GM23338 (cell line): ENCODE results near the gene GALNT14.

Experiments
- CREB1 ChIP-seq: fragments of 250-450 bp; sonication (Bioruptor Pico); IDR thresholded peaks from 2 replicates; pipeline ENCODE4 v1.5.0; 2020; ENCODE audit warnings: low read depth, mild to moderate bottlenecking, moderate library complexity
- EZH2 ChIP-seq: fragments of 200-600 bp; sonication (generic); IDR thresholded peaks from one replicate; pipeline ENCODE4 v1.8.0; 2017; ENCODE audit warnings: antibody characterized with exemption, mild to moderate bottlenecking, low read depth; ENCODE audit not compliant: unreplicated experiment
- EZH2phosphoT487 ChIP-seq: fragments of 200-600 bp; sonication (generic); IDR thresholded peaks from one replicate; pipeline ENCODE4 v1.8.1; 2018; ENCODE audit warnings: antibody characterized with exemption; ENCODE audit not compliant: unreplicated experiment
- JUNB ChIP-seq: IDR thresholded peaks from one replicate; pipeline ENCODE4 v1.6.1; 2016; ENCODE audit warnings: antibody characterized with exemption; ENCODE audit not compliant: unreplicated experiment
- POLR2AphosphoS5 ChIP-seq: IDR thresholded peaks from 2 replicates; pipeline ENCODE4 v1.6.1; 2016; ENCODE audit warnings: antibody characterized with exemption, low read depth
- STAT1 ChIP-seq: IDR thresholded peaks from one replicate; pipeline ENCODE4 v1.6.1; 2016; ENCODE audit warnings: antibody characterized with exemption; ENCODE audit not compliant: unreplicated experiment
- ZNF114 ChIP-seq: fragments of 250-450 bp; sonication (Bioruptor Pico); IDR thresholded peaks from 2 replicates; pipeline ENCODE4 v1.5.0; 2020; ENCODE audit warnings: mild to moderate bottlenecking, moderate library complexity
- ZNF331 ChIP-seq: fragments of 250-450 bp; sonication (Bioruptor Pico); IDR thresholded peaks from 2 replicates; pipeline ENCODE4 v1.5.0; 2020; ENCODE audit warnings: low read depth, mild to moderate bottlenecking, moderate library complexity
- TF ChIP-seq, protein P1 (sequence below), 2 experiments: fragments of 200-600 bp in 1 of 2; sonication (generic) in 1 of 2; conservative IDR thresholded peaks; 2 replicates each; pipeline versions ENCODE4 v1.5.1 to v1.6.1; 2016 to 2017; ENCODE audit warnings: antibody characterized with exemption in 2 of 2, low read depth in 2 of 2, mild to moderate bottlenecking in 2 of 2, moderate library complexity in 1 of 2
- TF ChIP-seq, protein P2 (sequence below): IDR thresholded peaks from 2 replicates; pipeline ENCODE4 v1.6.1; 2016; ENCODE audit warnings: antibody characterized with exemption
- TF ChIP-seq, protein P3 (sequence below): IDR thresholded peaks from one replicate; pipeline ENCODE4 v1.6.1; 2018; ENCODE audit warnings: antibody characterized with exemption; ENCODE audit not compliant: unreplicated experiment
- TF ChIP-seq, protein P4 (sequence below): fragments of 250-450 bp; sonication (Bioruptor Pico); IDR thresholded peaks from 2 replicates; pipeline ENCODE4 v1.5.0; 2020; ENCODE audit warnings: mild to moderate bottlenecking, moderate library complexity

GRCh38 chr2:31033032-31033431, 105.2 kb downstream of the GALNT14 start:
- TF ChIP-seq, protein P1, sequence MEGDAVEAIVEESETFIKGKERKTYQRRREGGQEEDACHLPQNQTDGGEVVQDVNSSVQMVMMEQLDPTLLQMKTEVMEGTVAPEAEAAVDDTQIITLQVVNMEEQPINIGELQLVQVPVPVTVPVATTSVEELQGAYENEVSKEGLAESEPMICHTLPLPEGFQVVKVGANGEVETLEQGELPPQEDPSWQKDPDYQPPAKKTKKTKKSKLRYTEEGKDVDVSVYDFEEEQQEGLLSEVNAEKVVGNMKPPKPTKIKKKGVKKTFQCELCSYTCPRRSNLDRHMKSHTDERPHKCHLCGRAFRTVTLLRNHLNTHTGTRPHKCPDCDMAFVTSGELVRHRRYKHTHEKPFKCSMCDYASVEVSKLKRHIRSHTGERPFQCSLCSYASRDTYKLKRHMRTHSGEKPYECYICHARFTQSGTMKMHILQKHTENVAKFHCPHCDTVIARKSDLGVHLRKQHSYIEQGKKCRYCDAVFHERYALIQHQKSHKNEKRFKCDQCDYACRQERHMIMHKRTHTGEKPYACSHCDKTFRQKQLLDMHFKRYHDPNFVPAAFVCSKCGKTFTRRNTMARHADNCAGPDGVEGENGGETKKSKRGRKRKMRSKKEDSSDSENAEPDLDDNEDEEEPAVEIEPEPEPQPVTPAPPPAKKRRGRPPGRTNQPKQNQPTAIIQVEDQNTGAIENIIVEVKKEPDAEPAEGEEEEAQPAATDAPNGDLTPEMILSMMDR (conservative IDR thresholded peaks at IDR 0.05; ENCODE audit: low read depth in 2 of 2) = peak; percentile 48 to 75
- TF ChIP-seq POLR2AphosphoS5 (no peak), CREB1 (CRISPR knock-in tag) (no peak), EZH2phosphoT487 (no peak), EZH2 (no peak), ZNF331 (CRISPR knock-in tag) (no peak), STAT1 (no peak), ZNF114 (CRISPR knock-in tag) (no peak), JUNB (no peak)
- TF ChIP-seq, protein P2, sequence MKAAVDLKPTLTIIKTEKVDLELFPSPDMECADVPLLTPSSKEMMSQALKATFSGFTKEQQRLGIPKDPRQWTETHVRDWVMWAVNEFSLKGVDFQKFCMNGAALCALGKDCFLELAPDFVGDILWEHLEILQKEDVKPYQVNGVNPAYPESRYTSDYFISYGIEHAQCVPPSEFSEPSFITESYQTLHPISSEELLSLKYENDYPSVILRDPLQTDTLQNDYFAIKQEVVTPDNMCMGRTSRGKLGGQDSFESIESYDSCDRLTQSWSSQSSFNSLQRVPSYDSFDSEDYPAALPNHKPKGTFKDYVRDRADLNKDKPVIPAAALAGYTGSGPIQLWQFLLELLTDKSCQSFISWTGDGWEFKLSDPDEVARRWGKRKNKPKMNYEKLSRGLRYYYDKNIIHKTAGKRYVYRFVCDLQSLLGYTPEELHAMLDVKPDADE = no peak
- TF ChIP-seq, protein P3, sequence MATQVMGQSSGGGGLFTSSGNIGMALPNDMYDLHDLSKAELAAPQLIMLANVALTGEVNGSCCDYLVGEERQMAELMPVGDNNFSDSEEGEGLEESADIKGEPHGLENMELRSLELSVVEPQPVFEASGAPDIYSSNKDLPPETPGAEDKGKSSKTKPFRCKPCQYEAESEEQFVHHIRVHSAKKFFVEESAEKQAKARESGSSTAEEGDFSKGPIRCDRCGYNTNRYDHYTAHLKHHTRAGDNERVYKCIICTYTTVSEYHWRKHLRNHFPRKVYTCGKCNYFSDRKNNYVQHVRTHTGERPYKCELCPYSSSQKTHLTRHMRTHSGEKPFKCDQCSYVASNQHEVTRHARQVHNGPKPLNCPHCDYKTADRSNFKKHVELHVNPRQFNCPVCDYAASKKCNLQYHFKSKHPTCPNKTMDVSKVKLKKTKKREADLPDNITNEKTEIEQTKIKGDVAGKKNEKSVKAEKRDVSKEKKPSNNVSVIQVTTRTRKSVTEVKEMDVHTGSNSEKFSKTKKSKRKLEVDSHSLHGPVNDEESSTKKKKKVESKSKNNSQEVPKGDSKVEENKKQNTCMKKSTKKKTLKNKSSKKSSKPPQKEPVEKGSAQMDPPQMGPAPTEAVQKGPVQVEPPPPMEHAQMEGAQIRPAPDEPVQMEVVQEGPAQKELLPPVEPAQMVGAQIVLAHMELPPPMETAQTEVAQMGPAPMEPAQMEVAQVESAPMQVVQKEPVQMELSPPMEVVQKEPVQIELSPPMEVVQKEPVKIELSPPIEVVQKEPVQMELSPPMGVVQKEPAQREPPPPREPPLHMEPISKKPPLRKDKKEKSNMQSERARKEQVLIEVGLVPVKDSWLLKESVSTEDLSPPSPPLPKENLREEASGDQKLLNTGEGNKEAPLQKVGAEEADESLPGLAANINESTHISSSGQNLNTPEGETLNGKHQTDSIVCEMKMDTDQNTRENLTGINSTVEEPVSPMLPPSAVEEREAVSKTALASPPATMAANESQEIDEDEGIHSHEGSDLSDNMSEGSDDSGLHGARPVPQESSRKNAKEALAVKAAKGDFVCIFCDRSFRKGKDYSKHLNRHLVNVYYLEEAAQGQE = no peak
- TF ChIP-seq, protein P4, sequence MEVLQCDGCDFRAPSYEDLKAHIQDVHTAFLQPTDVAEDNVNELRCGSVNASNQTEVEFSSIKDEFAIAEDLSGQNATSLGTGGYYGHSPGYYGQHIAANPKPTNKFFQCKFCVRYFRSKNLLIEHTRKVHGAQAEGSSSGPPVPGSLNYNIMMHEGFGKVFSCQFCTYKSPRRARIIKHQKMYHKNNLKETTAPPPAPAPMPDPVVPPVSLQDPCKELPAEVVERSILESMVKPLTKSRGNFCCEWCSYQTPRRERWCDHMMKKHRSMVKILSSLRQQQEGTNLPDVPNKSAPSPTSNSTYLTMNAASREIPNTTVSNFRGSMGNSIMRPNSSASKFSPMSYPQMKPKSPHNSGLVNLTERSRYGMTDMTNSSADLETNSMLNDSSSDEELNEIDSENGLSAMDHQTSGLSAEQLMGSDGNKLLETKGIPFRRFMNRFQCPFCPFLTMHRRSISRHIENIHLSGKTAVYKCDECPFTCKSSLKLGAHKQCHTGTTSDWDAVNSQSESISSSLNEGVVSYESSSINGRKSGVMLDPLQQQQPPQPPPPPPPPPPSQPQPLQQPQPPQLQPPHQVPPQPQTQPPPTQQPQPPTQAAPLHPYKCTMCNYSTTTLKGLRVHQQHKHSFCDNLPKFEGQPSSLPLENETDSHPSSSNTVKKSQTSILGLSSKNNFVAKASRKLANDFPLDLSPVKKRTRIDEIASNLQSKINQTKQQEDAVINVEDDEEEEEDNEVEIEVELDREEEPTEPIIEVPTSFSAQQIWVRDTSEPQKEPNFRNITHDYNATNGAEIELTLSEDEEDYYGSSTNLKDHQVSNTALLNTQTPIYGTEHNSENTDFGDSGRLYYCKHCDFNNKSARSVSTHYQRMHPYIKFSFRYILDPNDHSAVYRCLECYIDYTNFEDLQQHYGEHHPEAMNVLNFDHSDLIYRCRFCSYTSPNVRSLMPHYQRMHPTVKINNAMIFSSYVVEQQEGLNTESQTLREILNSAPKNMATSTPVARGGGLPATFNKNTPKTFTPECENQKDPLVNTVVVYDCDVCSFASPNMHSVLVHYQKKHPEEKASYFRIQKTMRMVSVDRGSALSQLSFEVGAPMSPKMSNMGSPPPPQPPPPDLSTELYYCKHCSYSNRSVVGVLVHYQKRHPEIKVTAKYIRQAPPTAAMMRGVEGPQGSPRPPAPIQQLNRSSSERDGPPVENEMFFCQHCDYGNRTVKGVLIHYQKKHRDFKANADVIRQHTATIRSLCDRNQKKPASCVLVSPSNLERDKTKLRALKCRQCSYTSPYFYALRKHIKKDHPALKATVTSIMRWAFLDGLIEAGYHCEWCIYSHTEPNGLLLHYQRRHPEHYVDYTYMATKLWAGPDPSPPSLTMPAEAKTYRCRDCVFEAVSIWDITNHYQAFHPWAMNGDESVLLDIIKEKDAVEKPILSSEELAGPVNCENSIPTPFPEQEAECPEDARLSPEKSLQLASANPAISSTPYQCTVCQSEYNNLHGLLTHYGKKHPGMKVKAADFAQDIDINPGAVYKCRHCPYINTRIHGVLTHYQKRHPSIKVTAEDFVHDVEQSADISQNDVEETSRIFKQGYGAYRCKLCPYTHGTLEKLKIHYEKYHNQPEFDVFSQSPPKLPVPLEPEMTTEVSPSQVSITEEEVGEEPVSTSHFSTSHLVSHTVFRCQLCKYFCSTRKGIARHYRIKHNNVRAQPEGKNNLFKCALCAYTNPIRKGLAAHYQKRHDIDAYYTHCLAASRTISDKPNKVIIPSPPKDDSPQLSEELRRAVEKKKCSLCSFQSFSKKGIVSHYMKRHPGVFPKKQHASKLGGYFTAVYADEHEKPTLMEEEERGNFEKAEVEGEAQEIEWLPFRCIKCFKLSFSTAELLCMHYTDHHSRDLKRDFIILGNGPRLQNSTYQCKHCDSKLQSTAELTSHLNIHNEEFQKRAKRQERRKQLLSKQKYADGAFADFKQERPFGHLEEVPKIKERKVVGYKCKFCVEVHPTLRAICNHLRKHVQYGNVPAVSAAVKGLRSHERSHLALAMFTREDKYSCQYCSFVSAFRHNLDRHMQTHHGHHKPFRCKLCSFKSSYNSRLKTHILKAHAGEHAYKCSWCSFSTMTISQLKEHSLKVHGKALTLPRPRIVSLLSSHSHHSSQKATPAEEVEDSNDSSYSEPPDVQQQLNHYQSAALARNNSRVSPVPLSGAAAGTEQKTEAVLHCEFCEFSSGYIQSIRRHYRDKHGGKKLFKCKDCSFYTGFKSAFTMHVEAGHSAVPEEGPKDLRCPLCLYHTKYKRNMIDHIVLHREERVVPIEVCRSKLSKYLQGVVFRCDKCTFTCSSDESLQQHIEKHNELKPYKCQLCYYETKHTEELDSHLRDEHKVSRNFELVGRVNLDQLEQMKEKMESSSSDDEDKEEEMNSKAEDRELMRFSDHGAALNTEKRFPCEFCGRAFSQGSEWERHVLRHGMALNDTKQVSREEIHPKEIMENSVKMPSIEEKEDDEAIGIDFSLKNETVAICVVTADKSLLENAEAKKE (CRISPR knock-in tag) = no peak
